ENCODE results near the gene CUL5.
"Not testable (repeated sequence)": the region's sequence is repeated elsewhere in the genome, so short reads cannot be mapped to it uniquely, and the experiment has no call there.

The CUL5 gene

GRCh38 chr11:108115500-108116140 lies 106.9 kb downstream of the CUL5 start:
- peak; percentile 88 for DNase-seq (ENCODE audit: low spot score)

GRCh38 chr11:108117746-108118371 lies 109.2 kb downstream of the CUL5 start:
- DNase-seq (ENCODE audit: low spot score) = peak; percentile 48

- not testable (repeated sequence) for DNase-seq (ENCODE audit: low spot score)
These were observed 112.2 kb downstream of the CUL5 start for GRCh38 chr11:108120936-108121273.

DNA sequence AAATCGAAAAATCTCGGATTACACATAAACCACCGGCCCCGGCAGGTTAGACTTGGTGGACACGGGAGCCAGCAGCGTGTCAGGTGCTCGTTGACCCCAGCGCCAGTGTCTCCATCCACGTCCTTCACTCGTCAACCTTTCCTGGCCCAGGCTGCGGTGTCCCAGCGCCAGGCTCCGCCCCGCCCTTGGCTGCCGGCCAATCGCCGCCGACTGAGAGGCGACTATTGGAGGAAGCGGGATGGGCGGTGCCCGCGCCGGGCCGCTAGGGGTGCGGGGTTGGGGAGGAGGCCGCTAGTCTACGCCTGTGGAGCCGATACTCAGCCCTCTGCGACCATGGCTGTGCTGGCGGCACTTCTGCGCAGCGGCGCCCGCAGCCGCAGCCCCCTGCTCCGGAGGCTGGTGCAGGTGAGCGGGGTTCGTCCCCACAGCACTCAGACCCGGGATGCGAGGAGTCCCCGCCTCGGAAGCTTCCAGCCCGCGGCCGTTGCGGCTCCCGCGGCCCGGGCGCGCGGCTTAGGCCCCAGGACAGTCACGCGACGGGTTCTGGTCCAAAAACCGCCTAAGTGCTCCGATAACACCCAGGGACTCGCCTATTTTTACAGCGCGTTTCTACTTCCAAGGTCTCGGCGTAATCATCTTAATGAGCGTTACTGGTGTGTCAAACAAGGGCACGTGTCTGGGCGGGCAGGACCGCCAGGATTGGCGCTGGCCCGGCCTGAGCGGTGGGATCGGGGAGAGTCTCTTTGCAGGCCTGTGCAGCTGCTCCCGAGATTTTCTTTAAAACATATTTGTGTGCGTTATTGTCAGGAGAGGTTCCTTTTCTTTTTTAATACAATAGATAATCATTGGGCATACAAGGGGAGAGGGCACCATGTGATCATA lies 112.8 kb downstream of the CUL5 start, which contains the start of gene ACAT1:
ACAT1 (plus strand) TSS at position 294 of the 882 bp plus-strand sequence; CDS start at position 334, 40 bp downstream.
- peak; percentile 93 for DNase-seq (ENCODE audit: low spot score)

DNA sequence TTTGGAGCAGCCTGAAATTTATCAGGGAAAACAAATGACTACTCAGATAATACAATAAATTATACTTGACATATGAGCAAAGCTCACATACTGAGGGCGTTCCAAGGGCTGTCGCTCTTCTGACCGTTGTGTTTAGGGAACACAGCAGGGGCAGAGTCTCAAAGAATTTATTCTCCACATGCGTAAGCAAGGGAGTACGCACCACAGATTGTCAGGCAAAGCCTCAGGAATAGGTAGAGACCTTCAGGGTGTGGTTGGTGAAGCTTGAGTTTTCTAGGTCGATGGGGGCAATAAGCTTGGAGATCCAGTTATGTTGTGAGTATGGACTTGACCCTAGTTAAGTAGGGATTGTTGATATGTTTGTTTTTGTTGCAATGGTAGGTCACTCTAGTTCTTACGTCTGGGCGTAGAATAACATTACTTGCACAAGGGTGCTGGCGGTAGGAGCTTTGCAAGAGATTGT lies 113.5 kb downstream of the CUL5 start:
- peak; percentile 17 for DNase-seq (ENCODE audit: low spot score)

- no peak for DNase-seq (ENCODE audit: low spot score)
These were observed 116.4 kb downstream of the CUL5 start for GRCh38 chr11:108125096-108125495.

DNA sequence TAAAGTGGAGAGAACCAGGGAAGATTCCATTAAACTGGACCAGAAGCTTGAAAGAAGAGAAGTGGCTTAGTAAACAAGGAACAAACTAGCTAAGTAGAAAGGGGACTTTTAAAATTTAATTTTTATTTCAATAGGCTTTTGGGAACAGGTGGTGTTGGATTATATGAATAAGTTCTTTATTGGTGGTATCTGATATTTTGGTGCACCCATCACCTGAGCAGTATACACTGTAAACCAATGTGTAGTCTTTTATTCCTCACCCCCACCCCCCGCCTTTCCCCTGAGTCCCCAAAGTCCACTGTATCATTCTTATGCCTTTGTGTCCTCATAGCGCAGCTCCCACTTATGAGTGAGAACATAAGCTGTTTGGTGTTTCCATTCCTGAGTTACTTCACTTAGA lies 120.1 kb downstream of the CUL5 start:
- no peak for DNase-seq (ENCODE audit: low spot score)

- DNase-seq (ENCODE audit: low spot score) = peak; percentile 56
These were observed 123.3 kb downstream of the CUL5 start for GRCh38 chr11:108131993-108132392.

- not testable (repeated sequence) for DNase-seq (ENCODE audit: low spot score)
These were observed 124.4 kb downstream of the CUL5 start for GRCh38 chr11:108132993-108133538.

GRCh38 chr11:108135845-108136544 lies 127.3 kb downstream of the CUL5 start:
- DNase-seq (ENCODE audit: low spot score) = peak; percentile 15

DNA sequence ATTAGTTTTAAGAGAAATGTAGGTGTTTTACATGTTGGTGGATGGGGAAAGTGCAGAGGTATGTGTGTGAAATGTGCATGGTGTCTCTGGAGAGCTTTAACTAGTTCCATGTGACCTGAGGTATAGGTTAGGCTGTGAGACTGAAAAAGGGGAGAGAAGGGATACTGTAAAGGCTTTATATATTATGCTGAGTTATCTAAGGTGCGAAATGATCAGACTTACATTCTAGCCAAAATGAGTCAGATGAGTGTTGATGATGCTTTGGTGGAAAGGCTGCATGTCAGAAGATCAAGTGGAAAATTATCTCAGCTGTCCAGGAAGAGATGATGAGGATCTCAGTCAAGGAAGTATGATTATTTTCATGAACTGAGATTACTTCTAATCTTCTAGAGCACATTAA lies 128.5 kb downstream of the CUL5 start:
- DNase-seq (ENCODE audit: low spot score) = no peak

- no peak for DNase-seq (ENCODE audit: low spot score)
These were observed 133.6 kb downstream of the CUL5 start for GRCh38 chr11:108142304-108142703.

- DNase-seq (ENCODE audit: low spot score) = no peak
These were observed 135.9 kb downstream of the CUL5 start for GRCh38 chr11:108144615-108145014.

DNA sequence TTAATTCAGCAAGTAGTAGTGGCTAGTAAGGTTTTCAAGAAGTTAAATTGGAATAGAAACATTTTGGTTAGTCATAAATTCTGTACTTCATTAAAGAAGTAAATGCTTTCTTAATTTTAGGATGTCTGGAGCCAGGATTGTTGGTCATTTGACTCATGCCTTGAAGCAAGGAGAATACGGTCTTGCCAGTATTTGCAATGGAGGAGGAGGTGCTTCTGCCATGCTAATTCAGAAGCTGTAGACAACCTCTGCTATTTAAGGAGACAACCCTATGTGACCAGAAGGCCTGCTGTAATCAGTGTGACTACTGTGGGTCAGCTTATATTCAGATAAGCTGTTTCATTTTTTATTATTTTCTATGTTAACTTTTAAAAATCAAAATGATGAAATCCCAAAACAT lies 138.5 kb downstream of the CUL5 start:
- DNase-seq (ENCODE audit: low spot score) = no peak

DNA sequence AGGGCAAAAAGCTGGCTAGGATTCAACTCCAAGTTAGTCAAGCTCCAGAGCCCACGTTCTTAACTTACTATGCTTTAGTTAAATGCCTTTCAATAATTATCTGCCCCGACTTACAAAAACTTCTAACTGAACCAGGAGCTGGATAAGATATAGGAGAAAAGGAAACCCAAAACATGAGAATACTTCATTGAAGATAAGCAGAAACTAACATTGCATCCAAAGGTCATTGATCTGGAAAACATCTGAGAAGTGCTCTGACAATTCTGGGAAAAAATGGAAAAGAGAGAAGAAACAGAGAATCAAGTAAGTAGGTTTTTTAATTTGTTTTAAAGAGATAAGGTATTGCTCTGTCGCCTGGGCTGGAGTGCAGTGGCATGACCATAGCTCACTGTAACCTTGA lies 139.9 kb downstream of the CUL5 start:
- no peak for DNase-seq (ENCODE audit: low spot score)

DNA sequence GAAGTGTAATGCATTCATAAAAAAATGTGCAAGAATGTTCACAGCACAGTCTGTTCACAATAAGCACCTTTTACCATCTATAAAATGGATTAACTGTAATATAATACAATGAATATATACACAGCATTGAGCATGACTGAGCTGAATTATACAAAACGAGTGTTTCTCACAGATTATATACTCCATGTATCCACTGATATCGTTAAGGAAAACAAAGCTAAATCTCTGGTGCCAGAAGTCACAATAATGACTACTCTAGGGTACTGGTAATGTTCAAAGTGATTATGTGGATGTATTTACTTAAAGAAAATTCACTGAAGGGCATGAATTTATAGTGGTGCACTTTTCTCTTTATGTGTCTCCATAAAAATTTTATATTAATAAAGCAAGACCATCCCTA lies 145.9 kb downstream of the CUL5 start:
- no peak for DNase-seq (ENCODE audit: low spot score)

All from AG08395 (cell line).